A673 (cell line): Measurements from ENCODE around the gene CNTRL. TPM values are rescaled to one million over a fixed set of nuclear protein-coding genes. Genes with fewer than 3 reads are reported as not detected.

Experiments used
- BruUV-seq: library from RNA; stranded (reverse); fragments of 400-500 nt; replicated peaks from 2 replicates; lab custom pipeline; 2021; lab: Mats Ljungman, UMichigan
- CTCF ChIA-PET: fragments of 300-600 bp; sonication (Branson Sonifier 250); formaldehyde crosslinking; loops from one replicate; lab custom pipeline; 2022; ENCODE audit warnings: antibody characterized with exemption; lab: Charles Lee
- POLR2A ChIA-PET: fragments of 300-600 bp; sonication (Branson Sonifier 250); formaldehyde crosslinking; loops from one replicate; lab custom pipeline; 2022; ENCODE audit warnings: antibody characterized with exemption; ENCODE audit not compliant: low non-redundant PET; lab: Charles Lee
- DNase-seq: peaks from one replicate; pipeline ENCODE4 v3.0.0-alpha.2; 2015; ENCODE audit warnings: low spot score
- H3K27ac ChIP-seq: fragments of 200-600 bp; sonication (generic); 2 replicates; pipeline ENCODE4 v1.5.1; 2016; ENCODE audit warnings: mixed run types, low read depth, mild to moderate bottlenecking, mixed read lengths, antibody characterized with exemption, low read length; ENCODE audit not compliant: poor library complexity, severe bottlenecking
- H3K27me3 ChIP-seq: fragments of 200-600 bp; sonication (generic); replicated peaks from 2 replicates; pipeline ENCODE4 v1.6.1; 2017; ENCODE audit warnings: mixed run types, low read depth, mild to moderate bottlenecking, mixed read lengths, antibody characterized with exemption, low read length; ENCODE audit not compliant: insufficient read depth, poor library complexity
- H3K36me3 ChIP-seq: fragments of 200-600 bp; sonication (generic); 2 replicates; pipeline ENCODE4 v1.6.1; 2016; ENCODE audit warnings: mixed run types, mild to moderate bottlenecking, mixed read lengths, antibody characterized with exemption, low read length; ENCODE audit not compliant: insufficient read depth, poor library complexity, severe bottlenecking
- H3K4me1 ChIP-seq: fragments of 200-600 bp; sonication (generic); 2 replicates; pipeline ENCODE4 v1.6.1; 2017; ENCODE audit warnings: mixed run types, mild to moderate bottlenecking, mixed read lengths, antibody characterized with exemption, low read length; ENCODE audit not compliant: insufficient read depth, poor library complexity, severe bottlenecking
- H3K4me3 ChIP-seq: fragments of 200-600 bp; sonication (generic); 2 replicates; pipeline ENCODE4 v1.5.1; 2016; ENCODE audit warnings: low read depth, mixed run types, mild to moderate bottlenecking, mixed read lengths, low read length; ENCODE audit not compliant: poor library complexity, severe bottlenecking
- H3K9me3 ChIP-seq: fragments of 200-600 bp; sonication (generic); 2 replicates; pipeline ENCODE4 v1.6.1; 2016; ENCODE audit warnings: mixed run types, low read depth, mild to moderate bottlenecking, mixed read lengths, antibody characterized with exemption, low read length; ENCODE audit not compliant: poor library complexity, severe bottlenecking
- CTCF ChIP-seq: fragments of 300-800, 200-600 bp; sonication (generic); conservative IDR thresholded peaks from 2 replicates; pipeline ENCODE4 v1.5.1; 2017; ENCODE audit warnings: low read depth, mild to moderate bottlenecking, antibody characterized with exemption, low read length, moderate library complexity, mixed read lengths
- EZH2 ChIP-seq: fragments of 200-600 bp; sonication (generic); IDR thresholded peaks from 2 replicates; pipeline ENCODE4 v1.6.1; 2017; ENCODE audit warnings: borderline replicate concordance, low read depth, mild to moderate bottlenecking, mixed read lengths, antibody characterized with exemption, low read length; ENCODE audit not compliant: poor library complexity, severe bottlenecking
- intact Hi-C: fragments of 100-400 bp; cut with micrococcal nuclease; formaldehyde crosslinking; loops from one replicate; pipeline ENCODE4 v1.10.0; 2022; ENCODE audit not compliant: unreplicated experiment
- total RNA-seq: library from RNA; stranded (reverse); gene quantifications from 2 replicates; pipeline ENCODE4 v1.2.3, GENCODE V29; 2021

Gene CNTRL
- total RNA-seq, 1 experiment from 2014 or later, result 26.3 TPM

DNA sequence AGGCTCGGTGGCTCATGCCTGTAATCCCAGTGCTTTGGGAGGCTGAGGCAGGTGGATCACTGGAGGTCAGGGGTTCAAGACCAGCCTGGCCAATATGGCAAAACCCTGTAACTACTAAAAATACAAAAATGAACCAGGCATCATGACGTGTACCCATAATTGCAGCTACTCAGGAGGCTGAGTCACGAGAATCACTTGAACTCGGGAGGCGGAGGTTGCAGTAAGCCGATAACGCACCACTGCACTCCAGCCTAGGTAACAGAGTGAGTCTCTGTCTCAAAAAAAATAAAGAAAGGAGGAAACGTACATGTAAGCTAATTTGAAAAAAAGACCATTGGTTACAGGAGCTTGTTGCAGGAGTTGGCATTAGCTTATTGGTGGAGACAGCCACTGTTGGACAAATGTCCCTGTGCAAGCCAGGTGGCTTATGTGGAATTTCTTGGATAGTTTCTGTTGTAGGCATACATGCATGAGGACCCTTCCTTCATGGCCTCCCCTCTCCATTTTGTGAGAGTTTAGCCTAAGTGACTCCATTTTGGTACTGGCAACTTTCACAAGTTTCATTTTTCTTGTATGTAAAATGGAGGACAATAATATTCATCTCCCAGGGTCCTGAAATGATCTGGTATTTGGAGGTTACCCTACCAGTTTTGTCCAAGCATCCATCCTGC, 143.7 kb downstream of the CNTRL start:
- DNase-seq, result no peak
- POLR2A ChIA-PET, result no interaction called here
- no TSS peak for BruUV-seq

DNA sequence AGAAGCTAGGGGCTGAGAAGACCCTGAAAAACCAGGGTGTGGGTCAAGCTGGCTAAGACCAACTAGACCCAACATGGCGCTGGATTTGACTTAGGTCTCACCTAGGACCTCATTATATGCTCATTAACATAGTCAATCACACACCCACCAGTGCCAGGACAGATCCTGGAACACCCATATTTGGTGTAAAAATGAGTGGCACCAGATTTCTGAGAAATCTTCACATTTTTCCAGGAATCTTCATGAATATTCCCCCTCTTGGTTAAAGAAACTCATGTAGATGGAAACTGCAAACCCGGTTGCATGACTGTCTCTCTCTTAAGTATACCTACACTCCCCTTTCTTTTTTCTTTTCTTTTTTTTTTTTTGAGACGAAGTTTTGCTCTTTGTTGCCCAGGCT, 144.8 kb downstream of the CNTRL start:
- POLR2A ChIA-PET, result no interaction called here
- TF ChIP-seq EZH2 (no peak), CTCF (no peak)
- no TSS peak for BruUV-seq
- no peak for DNase-seq
- H3K4me3 ChIP-seq, result no peak overlapping the region
- H3K4me1 ChIP-seq, result peaks cover 10% of the 10 kb centered on the region
- no peak overlapping the region for H3K27ac ChIP-seq
- CTCF ChIA-PET, result no interaction called here
- no peaks in the 10 kb centered on the region for H3K36me3 ChIP-seq
- no peaks in the 10 kb centered on the region for H3K27me3 ChIP-seq
- intact Hi-C loops, result no loop called here
- no peaks in the 10 kb centered on the region for H3K9me3 ChIP-seq

More for the DNA sequence above, 143.7 kb downstream of the CNTRL start:
- H3K9me3 ChIP-seq, result no peaks in the 10 kb centered on the region
- no peak overlapping the region for H3K4me3 ChIP-seq
- peaks cover 7% of the 10 kb centered on the region for H3K4me1 ChIP-seq
- intact Hi-C loops, result no loop called here
- no peak overlapping the region for H3K27ac ChIP-seq
- CTCF ChIA-PET, result interaction anchor here (0.6 kb wide), 1 partner anchor 203 kb away, joined by 4 read pairs; no protein-coding TSS in a partner anchor
- no peaks in the 10 kb centered on the region for H3K27me3 ChIP-seq
- H3K36me3 ChIP-seq, result no peaks in the 10 kb centered on the region
- TF ChIP-seq EZH2 (no peak), CTCF (no peak)

DNA sequence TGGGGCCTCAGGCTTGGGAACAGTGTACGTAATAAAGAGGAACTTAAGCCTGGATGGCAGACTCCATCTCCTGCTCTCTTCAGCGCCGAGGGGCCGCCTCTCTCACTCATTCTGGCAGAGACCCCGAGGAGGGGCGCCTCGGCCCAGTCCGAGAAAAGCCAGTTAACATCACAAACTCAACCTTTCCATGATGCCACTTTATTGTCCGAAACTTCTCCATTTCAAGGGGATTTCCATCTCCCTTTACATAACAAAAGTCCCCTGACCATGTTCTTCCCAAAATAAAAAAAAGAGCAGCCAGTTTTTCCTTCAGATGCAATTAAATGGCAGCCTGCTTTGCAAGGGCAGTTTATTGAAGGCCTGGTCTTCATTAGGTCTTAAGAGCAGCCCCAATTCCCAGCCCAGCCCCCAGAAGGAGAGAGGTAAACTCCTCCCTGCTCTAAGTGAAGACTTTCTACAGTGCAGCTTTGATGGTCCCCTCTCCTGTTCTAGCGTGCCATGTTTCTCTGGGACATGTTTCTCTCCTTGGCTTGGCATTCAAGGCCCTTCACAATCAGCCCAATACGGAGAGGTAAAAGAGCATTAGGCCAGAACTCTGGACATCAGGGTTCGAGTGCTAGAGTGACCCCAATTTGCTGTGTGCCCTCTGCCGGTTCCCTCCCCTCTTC, 146.4 kb downstream of the CNTRL start:
- no peak overlapping the region for H3K27ac ChIP-seq
- no peaks in the 10 kb centered on the region for H3K27me3 ChIP-seq
- BruUV-seq, result no TSS peak
- POLR2A ChIA-PET, result no interaction called here
- CTCF ChIA-PET, result no interaction called here
- H3K9me3 ChIP-seq, result no peaks in the 10 kb centered on the region
- H3K4me1 ChIP-seq, result peaks cover 23% of the 10 kb centered on the region
- TF ChIP-seq CTCF (no peak), EZH2 (no peak)
- no peak for DNase-seq
- intact Hi-C loops, result no loop called here
- no peak overlapping the region for H3K4me3 ChIP-seq
- H3K36me3 ChIP-seq, result no peaks in the 10 kb centered on the region
